Measurements from ENCODE around the gene RANBP2. TPM values are rescaled to one million over a fixed set of nuclear protein-coding genes. Genes with fewer than 3 reads are reported as not detected.

The RANBP2 gene
- total RNA-seq, 1 experiment from 2014 or later, result 90.4 TPM

GRCh38 chr2:108786354-108787215 is 67.3 kb downstream of the RANBP2 start, which contains the start of gene CCDC138 (continued):
- TF ChIP-seq ARID4B (CRISPR knock-in tag; IDR thresholded peaks at IDR 0.05; ENCODE audit: borderline replicate concordance), result peak; percentile 84
- TF ChIP-seq NR1H2 (CRISPR knock-in tag; IDR thresholded peaks at IDR 0.05), result no peak
- peak; percentile 87 for TF ChIP-seq E2F5 (CRISPR knock-in tag; IDR thresholded peaks at IDR 0.05)
- TF ChIP-seq TCF7 (CRISPR knock-in tag; IDR thresholded peaks at IDR 0.05; ENCODE audit: low read depth), result 0 out of 2 replicates have a peak, but pooled peaks have one; percentile 32
- no peak for TF ChIP-seq GTF2I (CRISPR knock-in tag; conservative IDR thresholded peaks at IDR 0.05)
- no peak for TF ChIP-seq CDX4 (CRISPR knock-in tag; IDR thresholded peaks at IDR 0.05; ENCODE audit: borderline replicate concordance)
- no peak for TF ChIP-seq E2F1 (CRISPR knock-in tag; IDR thresholded peaks at IDR 0.05)
- TF ChIP-seq TP53 (CRISPR knock-in tag; IDR thresholded peaks at IDR 0.05), result 0 out of 2 replicates have a peak, but pooled peaks have one; percentile 63
- TF ChIP-seq AFF4 (CRISPR knock-in tag; IDR thresholded peaks at IDR 0.05; ENCODE audit: borderline replicate concordance), result peak; percentile 51; the same call in 1 of the 2 replicates
- 0 out of 2 replicates have a peak, but pooled peaks have one; percentile 66 for TF ChIP-seq AR (CRISPR knock-in tag; IDR thresholded peaks at IDR 0.05)
- no peak for TF ChIP-seq ESRRA (CRISPR knock-in tag; IDR thresholded peaks at IDR 0.05; ENCODE audit: borderline replicate concordance)
- 0 out of 2 replicates have a peak, but pooled peaks have one; percentile 80 for TF ChIP-seq NFATC4 (CRISPR knock-in tag; IDR thresholded peaks at IDR 0.05)
- no peak for TF ChIP-seq ELF4 (CRISPR knock-in tag; IDR thresholded peaks at IDR 0.05; ENCODE audit: low read depth)
- no peak for TF ChIP-seq GRHL2 (CRISPR knock-in tag; IDR thresholded peaks at IDR 0.05; ENCODE audit: insufficient replicate concordance, severe bottlenecking)
- TF ChIP-seq FOXK1 (CRISPR knock-in tag; IDR thresholded peaks at IDR 0.05), result 0 out of 2 replicates have a peak, but pooled peaks have one; percentile 53
- TF ChIP-seq ZBTB21 (CRISPR knock-in tag; IDR thresholded peaks at IDR 0.05; ENCODE audit: borderline replicate concordance), result 0 out of 2 replicates have a peak, but pooled peaks have one; percentile 62
- TF ChIP-seq ZNF281 (CRISPR knock-in tag; IDR thresholded peaks at IDR 0.05), result peak; percentile 38; the same call in 1 of the 2 replicates
- TF ChIP-seq NFYB (CRISPR knock-in tag; conservative IDR thresholded peaks at IDR 0.05; ENCODE audit: low read depth), result no peak
- 0 out of 2 replicates have a peak, but pooled peaks have one; percentile 25 for TF ChIP-seq CREB1 (CRISPR knock-in tag; IDR thresholded peaks at IDR 0.05)
- TF ChIP-seq MYBL2 (CRISPR knock-in tag; IDR thresholded peaks at IDR 0.05), result no peak
